H1 (cell line): ENCODE measurements around the gene DDT.
"Not testable (repeated sequence)": the region's sequence is repeated elsewhere in the genome, so short reads cannot be mapped to it uniquely, and the experiment has no call there.

Source experiments
- CHD1 ChIP-seq: IDR thresholded peaks from 2 replicates; pipeline ENCODE4 v1.6.1; 2012; ENCODE audit warnings: low read depth, low read length, improper control_type of control experiment
- EP300 ChIP-seq, 2 experiments: IDR thresholded peaks; 1 replicate in 1 of 2; 2 replicates in 1 of 2; pipeline ENCODE4 v1.6.1; 2011 to 2012; ENCODE audit warnings: low read depth in 2 of 2, low read length in 2 of 2, mild to moderate bottlenecking in 2 of 2, borderline replicate concordance in 1 of 2, inconsistent platforms in 1 of 2, moderate library complexity in 1 of 2
- GABPA ChIP-seq: IDR thresholded peaks from 2 replicates; pipeline ENCODE4 v1.6.1; 2011; ENCODE audit warnings: mild to moderate bottlenecking, low read length, moderate library complexity, borderline replicate concordance; ENCODE audit not compliant: insufficient read depth
- POLR2AphosphoS5 ChIP-seq: IDR thresholded peaks from 2 replicates; pipeline ENCODE4 v1.6.1; 2011; ENCODE audit warnings: low read depth, low read length
- TF ChIP-seq, protein P1 (sequence below), 3 experiments: IDR thresholded peaks; 1 replicate in 2 of 3; 2 replicates in 1 of 3; pipeline versions ENCODE4 v1.5.1 to v1.6.1; 2011; ENCODE audit warnings: low read length in 3 of 3, mild to moderate bottlenecking in 3 of 3, inconsistent platforms in 2 of 3, low read depth in 1 of 3, moderate library complexity in 1 of 3; ENCODE audit not compliant: insufficient read depth in 1 of 3; ENCODE audit errors: control extremely low read depth in 1 of 3
- TF ChIP-seq, protein P2 (sequence below): IDR thresholded peaks from 2 replicates; pipeline ENCODE4 v1.6.1; 2012; ENCODE audit warnings: inconsistent platforms

DNA sequence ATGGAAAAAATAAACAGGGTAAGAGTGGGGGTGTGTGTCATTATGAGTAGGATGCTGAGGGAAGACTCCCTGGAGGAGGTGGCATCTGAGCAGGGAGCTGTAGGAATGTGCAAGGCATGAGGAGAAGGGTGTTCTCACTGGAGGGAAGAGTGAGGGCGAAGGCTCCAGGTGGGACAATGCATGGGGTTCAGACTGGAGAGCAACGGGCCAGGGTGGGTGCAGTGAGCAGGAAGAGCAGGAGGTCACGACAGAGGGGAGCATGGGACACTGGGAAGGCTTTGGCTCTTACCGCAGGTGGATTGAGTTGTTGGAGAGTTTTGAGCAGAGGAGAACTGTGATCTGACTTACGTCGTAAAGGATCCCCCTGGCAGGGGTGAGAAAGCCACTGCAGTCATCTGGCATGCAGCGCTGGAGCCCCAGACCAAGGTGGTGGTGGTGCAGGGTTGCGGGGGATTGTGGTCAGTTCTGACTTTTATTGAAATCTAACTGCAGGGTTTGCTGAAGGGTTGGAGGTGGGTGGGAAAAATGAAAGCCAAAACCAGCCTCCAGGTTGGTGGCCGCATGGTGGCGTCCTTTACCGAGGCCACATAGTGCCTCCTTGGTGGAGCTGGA, 21.3 kb downstream of the DDT start:
- TF ChIP-seq, protein P1, sequence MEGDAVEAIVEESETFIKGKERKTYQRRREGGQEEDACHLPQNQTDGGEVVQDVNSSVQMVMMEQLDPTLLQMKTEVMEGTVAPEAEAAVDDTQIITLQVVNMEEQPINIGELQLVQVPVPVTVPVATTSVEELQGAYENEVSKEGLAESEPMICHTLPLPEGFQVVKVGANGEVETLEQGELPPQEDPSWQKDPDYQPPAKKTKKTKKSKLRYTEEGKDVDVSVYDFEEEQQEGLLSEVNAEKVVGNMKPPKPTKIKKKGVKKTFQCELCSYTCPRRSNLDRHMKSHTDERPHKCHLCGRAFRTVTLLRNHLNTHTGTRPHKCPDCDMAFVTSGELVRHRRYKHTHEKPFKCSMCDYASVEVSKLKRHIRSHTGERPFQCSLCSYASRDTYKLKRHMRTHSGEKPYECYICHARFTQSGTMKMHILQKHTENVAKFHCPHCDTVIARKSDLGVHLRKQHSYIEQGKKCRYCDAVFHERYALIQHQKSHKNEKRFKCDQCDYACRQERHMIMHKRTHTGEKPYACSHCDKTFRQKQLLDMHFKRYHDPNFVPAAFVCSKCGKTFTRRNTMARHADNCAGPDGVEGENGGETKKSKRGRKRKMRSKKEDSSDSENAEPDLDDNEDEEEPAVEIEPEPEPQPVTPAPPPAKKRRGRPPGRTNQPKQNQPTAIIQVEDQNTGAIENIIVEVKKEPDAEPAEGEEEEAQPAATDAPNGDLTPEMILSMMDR (IDR thresholded peaks at IDR 0.05; ENCODE audit: control extremely low read depth in 1 of 3, insufficient read depth in 1 of 3, low read depth in 1 of 3, low read length in 3 of 3), result peak in 1 of 3 experiments; percentile 10; a peak in 1 of 4 replicates
- TF ChIP-seq EP300 (IDR thresholded peaks at IDR 0.05; ENCODE audit: borderline replicate concordance in 1 of 2, low read depth in 2 of 2, low read length in 2 of 2); GABPA; POLR2AphosphoS5; CHD1: not testable (repeated sequence)
- TF ChIP-seq, protein P2, sequence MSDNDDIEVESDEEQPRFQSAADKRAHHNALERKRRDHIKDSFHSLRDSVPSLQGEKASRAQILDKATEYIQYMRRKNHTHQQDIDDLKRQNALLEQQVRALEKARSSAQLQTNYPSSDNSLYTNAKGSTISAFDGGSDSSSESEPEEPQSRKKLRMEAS, result not testable (repeated sequence)
